ENCODE measurements around the gene PTPRG.

The PTPRG gene

DNA sequence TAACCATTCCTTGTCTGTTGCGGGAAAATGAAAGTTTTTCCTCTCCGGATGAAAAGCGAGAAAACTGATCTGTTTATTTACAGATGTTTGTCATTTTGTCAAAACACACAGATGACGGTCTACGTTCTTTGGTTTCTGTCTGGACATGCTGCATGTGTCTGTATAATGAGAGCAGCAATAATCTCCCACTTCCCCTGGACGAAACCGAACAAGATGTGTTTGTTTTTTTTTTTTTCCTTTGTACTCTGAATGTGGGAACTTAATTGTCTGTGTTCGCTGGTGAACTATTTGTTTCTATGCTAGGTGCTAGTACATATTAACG lies 33.6 kb downstream of the PTPRG start:
- Histone ChIP-seq H4K91ac (ENCODE audit: low read depth, low read length) (no peak overlapping the region), H3K27me3 (ENCODE audit: insufficient read depth, low read length) (no peaks in the 10 kb centered on the region), H4K8ac (ENCODE audit: low read depth, low read length) (no peak overlapping the region), H2AFZ (ENCODE audit: insufficient read depth, low read length, poor library complexity) (no peak overlapping the region), H2BK12ac (ENCODE audit: low read length) (no peak overlapping the region), H3K79me2 (ENCODE audit: control insufficient read depth, insufficient read depth, low read length, poor library complexity) (no peaks in the 10 kb centered on the region), H3K18ac (ENCODE audit: low read length) (no peak overlapping the region), H3K4me2 (ENCODE audit: low read length) (no peak overlapping the region), H2AK5ac (ENCODE audit: low read length) (no peak overlapping the region), H3K36me3 (ENCODE audit: control insufficient read depth in 1 of 2, insufficient read depth in 2 of 2, low read length in 2 of 2) (no peaks in the 10 kb centered on the region), H3K4ac (ENCODE audit: low read depth, low read length) (no peak overlapping the region), H2BK120ac (ENCODE audit: insufficient read depth, low read length, poor library complexity) (no peak overlapping the region), H2BK5ac (ENCODE audit: low read depth, low read length, poor library complexity) (no peak overlapping the region), H3K9ac (ENCODE audit: low read length) (no peak overlapping the region), H3K14ac (ENCODE audit: low read length) (no peak overlapping the region), H3K79me1 (ENCODE audit: low read length) (no peaks in the 10 kb centered on the region), H3K4me1 (ENCODE audit: control insufficient read depth in 1 of 2, insufficient read depth in 2 of 2, low read length in 2 of 2) (no peaks in the 10 kb centered on the region), H3K9me3 (ENCODE audit: insufficient read depth, low read depth, low read length) (no peaks in the 10 kb centered on the region), H4K12ac (ENCODE audit: low read depth, low read length) (no peak overlapping the region), H3K4me3 (ENCODE audit: low read depth, low read length) (no peak overlapping the region), H3K23ac (ENCODE audit: low read length) (no peak overlapping the region), H3K27ac (ENCODE audit: low read depth, low read length) (no peak overlapping the region)
- no CpG with 5 or more reads among the region's 9 CpGs for WGBS (ENCODE audit: extremely low coverage, insufficient coverage, insufficient read length)
- DNase-seq, result no peak

DNA sequence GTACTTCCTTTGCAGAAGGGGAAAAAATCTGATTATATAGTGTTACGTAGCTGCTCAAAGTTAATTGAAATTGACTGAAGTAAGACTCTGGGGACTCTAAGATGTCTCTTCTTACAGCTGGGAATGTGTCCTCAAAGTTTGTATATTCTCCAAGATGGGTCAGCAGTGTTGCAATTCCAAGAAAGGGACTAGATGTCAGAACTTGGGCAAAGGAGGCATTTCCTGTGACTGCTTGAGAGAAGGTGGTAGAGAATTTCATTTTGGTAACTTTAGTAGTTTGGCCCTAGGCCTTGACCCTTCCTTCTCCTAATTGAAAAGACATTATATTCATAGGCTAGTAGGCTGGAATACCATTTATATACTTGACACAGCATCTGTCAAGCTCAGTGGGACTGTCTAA lies 33.9 kb downstream of the PTPRG start:
- Histone ChIP-seq H3K18ac (ENCODE audit: low read length) (no peak overlapping the region), H3K4me1 (ENCODE audit: control insufficient read depth in 1 of 2, insufficient read depth in 2 of 2, low read length in 2 of 2) (no peaks in the 10 kb centered on the region), H4K91ac (ENCODE audit: low read depth, low read length) (no peak overlapping the region), H3K4me3 (ENCODE audit: low read depth, low read length) (no peak overlapping the region), H3K9me3 (ENCODE audit: insufficient read depth, low read depth, low read length) (no peaks in the 10 kb centered on the region), H3K9ac (ENCODE audit: low read length) (no peak overlapping the region), H3K4ac (ENCODE audit: low read depth, low read length) (no peak overlapping the region), H3K14ac (ENCODE audit: low read length) (no peak overlapping the region), H3K27me3 (ENCODE audit: insufficient read depth, low read length) (no peaks in the 10 kb centered on the region), H4K8ac (ENCODE audit: low read depth, low read length) (no peak overlapping the region), H3K79me2 (ENCODE audit: control insufficient read depth, insufficient read depth, low read length, poor library complexity) (no peaks in the 10 kb centered on the region), H3K79me1 (ENCODE audit: low read length) (no peaks in the 10 kb centered on the region), H3K27ac (ENCODE audit: low read depth, low read length) (no peak overlapping the region), H3K23ac (ENCODE audit: low read length) (no peak overlapping the region), H2AK5ac (ENCODE audit: low read length) (no peak overlapping the region), H2BK12ac (ENCODE audit: low read length) (no peak overlapping the region), H3K36me3 (ENCODE audit: control insufficient read depth in 1 of 2, insufficient read depth in 2 of 2, low read length in 2 of 2) (no peaks in the 10 kb centered on the region), H4K12ac (ENCODE audit: low read depth, low read length) (no peak overlapping the region), H2BK120ac (ENCODE audit: insufficient read depth, low read length, poor library complexity) (no peak overlapping the region), H2BK5ac (ENCODE audit: low read depth, low read length, poor library complexity) (no peak overlapping the region), H2AFZ (ENCODE audit: insufficient read depth, low read length, poor library complexity) (no peak overlapping the region), H3K4me2 (ENCODE audit: low read length) (no peak overlapping the region)
- no peak for DNase-seq
- no CpG with 5 or more reads among the region's 1 CpG for WGBS (ENCODE audit: extremely low coverage, insufficient coverage, insufficient read length)

DNA sequence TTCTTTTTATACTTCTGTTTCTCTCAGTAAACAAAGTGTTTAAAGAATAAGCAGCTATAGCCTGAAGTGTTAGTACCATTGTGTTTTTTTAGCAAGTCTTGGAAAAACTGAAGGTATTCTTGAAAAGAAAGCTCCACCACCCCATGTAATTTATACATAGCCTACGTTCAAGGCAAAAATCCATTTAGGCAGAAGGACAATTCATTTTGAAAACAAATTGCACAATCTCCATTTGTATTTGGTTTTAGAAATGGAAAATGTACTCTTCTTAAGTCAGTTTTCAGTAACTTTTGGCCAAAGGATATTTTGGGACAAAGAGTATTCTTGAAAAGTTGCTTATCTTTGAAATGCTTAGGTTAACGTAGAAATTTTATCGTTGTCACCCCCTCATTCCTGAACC lies 34.5 kb downstream of the PTPRG start:
- H3K79me1 ChIP-seq (ENCODE audit: low read length), result no peaks in the 10 kb centered on the region
- no peak overlapping the region for H3K23ac ChIP-seq (ENCODE audit: low read length)
- no peak overlapping the region for H4K12ac ChIP-seq (ENCODE audit: low read depth, low read length)
- H4K8ac ChIP-seq (ENCODE audit: low read depth, low read length), result no peak overlapping the region
- no peak overlapping the region for H3K4me2 ChIP-seq (ENCODE audit: low read length)
- H3K9ac ChIP-seq (ENCODE audit: low read length), result no peak overlapping the region
- H2AFZ ChIP-seq (ENCODE audit: insufficient read depth, low read length, poor library complexity), result no peak overlapping the region
- no peak overlapping the region for H3K18ac ChIP-seq (ENCODE audit: low read length)
- H3K9me3 ChIP-seq (ENCODE audit: insufficient read depth, low read depth, low read length), result no peaks in the 10 kb centered on the region
- H2BK5ac ChIP-seq (ENCODE audit: low read depth, low read length, poor library complexity), result no peak overlapping the region
- H3K4ac ChIP-seq (ENCODE audit: low read depth, low read length), result no peak overlapping the region
- no peaks in the 10 kb centered on the region for H3K36me3 ChIP-seq (ENCODE audit: control insufficient read depth in 1 of 2, insufficient read depth in 2 of 2, low read length in 2 of 2)
- no CpG with 5 or more reads among the region's 3 CpGs for WGBS (ENCODE audit: extremely low coverage, insufficient coverage, insufficient read length)
- H3K4me1 ChIP-seq (ENCODE audit: control insufficient read depth in 1 of 2, insufficient read depth in 2 of 2, low read length in 2 of 2), result no peaks in the 10 kb centered on the region
- no peak overlapping the region for H2AK5ac ChIP-seq (ENCODE audit: low read length)
- no peak overlapping the region for H3K4me3 ChIP-seq (ENCODE audit: low read depth, low read length)
- no peak overlapping the region for H3K14ac ChIP-seq (ENCODE audit: low read length)
- no peak overlapping the region for H2BK12ac ChIP-seq (ENCODE audit: low read length)
- H3K27me3 ChIP-seq (ENCODE audit: insufficient read depth, low read length), result no peaks in the 10 kb centered on the region
- no peak for DNase-seq
- H3K79me2 ChIP-seq (ENCODE audit: control insufficient read depth, insufficient read depth, low read length, poor library complexity), result no peaks in the 10 kb centered on the region
- no peak overlapping the region for H2BK120ac ChIP-seq (ENCODE audit: insufficient read depth, low read length, poor library complexity)
- no peak overlapping the region for H3K27ac ChIP-seq (ENCODE audit: low read depth, low read length)
- no peak overlapping the region for H4K91ac ChIP-seq (ENCODE audit: low read depth, low read length)

DNA sequence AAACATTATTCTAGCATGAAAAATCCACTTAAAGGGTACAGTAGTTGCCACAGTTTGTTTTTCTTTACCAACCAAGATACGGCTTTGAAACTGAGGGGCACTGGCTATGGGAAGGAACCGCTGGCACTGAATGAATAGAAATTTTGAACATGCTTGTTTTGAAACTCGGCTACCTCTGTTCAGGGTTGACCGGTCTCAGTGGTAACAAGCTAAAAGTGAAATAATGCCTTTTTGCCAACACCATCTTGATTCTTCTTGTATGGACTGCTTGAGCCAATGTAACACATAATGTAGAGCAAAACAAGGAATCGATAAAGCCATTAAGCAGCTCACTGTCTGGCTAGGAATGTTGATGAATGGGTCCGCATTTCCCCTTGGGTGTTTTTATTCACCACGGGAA lies 36.5 kb downstream of the PTPRG start:
- Histone ChIP-seq H3K4me2 (ENCODE audit: low read length) (no peak overlapping the region), H2AK5ac (ENCODE audit: low read length) (no peak overlapping the region), H4K91ac (ENCODE audit: low read depth, low read length) (no peak overlapping the region), H3K9ac (ENCODE audit: low read length) (no peak overlapping the region), H3K79me2 (ENCODE audit: control insufficient read depth, insufficient read depth, low read length, poor library complexity) (no peaks in the 10 kb centered on the region), H3K27me3 (ENCODE audit: insufficient read depth, low read length) (no peaks in the 10 kb centered on the region), H3K23ac (ENCODE audit: low read length) (no peak overlapping the region), H3K4me3 (ENCODE audit: low read depth, low read length) (no peak overlapping the region), H3K4me1 (ENCODE audit: control insufficient read depth in 1 of 2, insufficient read depth in 2 of 2, low read length in 2 of 2) (peaks cover 0 to 4% of the 10 kb centered on the region in 2 experiments), H3K4ac (ENCODE audit: low read depth, low read length) (no peak overlapping the region), H3K27ac (ENCODE audit: low read depth, low read length) (no peak overlapping the region), H2BK12ac (ENCODE audit: low read length) (no peak overlapping the region), H4K8ac (ENCODE audit: low read depth, low read length) (no peak overlapping the region), H3K36me3 (ENCODE audit: control insufficient read depth in 1 of 2, insufficient read depth in 2 of 2, low read length in 2 of 2) (no peaks in the 10 kb centered on the region), H2BK5ac (ENCODE audit: low read depth, low read length, poor library complexity) (no peak overlapping the region), H2AFZ (ENCODE audit: insufficient read depth, low read length, poor library complexity) (no peak overlapping the region), H3K79me1 (ENCODE audit: low read length) (no peaks in the 10 kb centered on the region), H4K12ac (ENCODE audit: low read depth, low read length) (no peak overlapping the region), H3K14ac (ENCODE audit: low read length) (no peak overlapping the region), H2BK120ac (ENCODE audit: insufficient read depth, low read length, poor library complexity) (no peak overlapping the region), H3K9me3 (ENCODE audit: insufficient read depth, low read depth, low read length) (no peaks in the 10 kb centered on the region), H3K18ac (ENCODE audit: low read length) (no peak overlapping the region)
- no peak for DNase-seq
- WGBS (ENCODE audit: extremely low coverage, insufficient coverage, insufficient read length), result no CpG with 5 or more reads among the region's 7 CpGs

DNA sequence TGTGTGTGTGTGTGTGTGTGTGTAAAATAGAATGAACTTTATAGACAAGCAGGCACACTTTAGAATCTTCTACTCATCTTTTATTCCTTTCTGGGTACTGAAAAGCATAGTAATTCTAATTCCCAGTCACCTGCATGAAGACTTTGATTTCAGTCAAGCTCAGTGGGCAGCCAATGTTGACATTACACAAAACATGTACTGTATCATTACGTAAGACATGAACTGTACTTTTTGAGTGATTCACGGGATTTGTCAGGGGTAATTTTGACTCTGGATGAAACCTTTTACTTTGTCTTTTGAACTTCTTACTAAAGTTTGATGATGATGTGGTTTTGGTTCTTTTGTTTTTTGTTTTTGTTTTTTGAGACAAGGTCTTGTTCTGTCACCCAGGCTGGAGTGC lies 38.8 kb downstream of the PTPRG start:
- Histone ChIP-seq H3K23ac (ENCODE audit: low read length) (no peak overlapping the region), H4K8ac (ENCODE audit: low read depth, low read length) (no peak overlapping the region), H2BK5ac (ENCODE audit: low read depth, low read length, poor library complexity) (no peak overlapping the region), H4K12ac (ENCODE audit: low read depth, low read length) (no peak overlapping the region), H4K91ac (ENCODE audit: low read depth, low read length) (no peak overlapping the region), H3K79me2 (ENCODE audit: control insufficient read depth, insufficient read depth, low read length, poor library complexity) (no peaks in the 10 kb centered on the region), H2AK5ac (ENCODE audit: low read length) (no peak overlapping the region), H2AFZ (ENCODE audit: insufficient read depth, low read length, poor library complexity) (no peak overlapping the region), H2BK12ac (ENCODE audit: low read length) (no peak overlapping the region), H3K4me1 (ENCODE audit: control insufficient read depth in 1 of 2, insufficient read depth in 2 of 2, low read length in 2 of 2) (peaks cover 0 to 4% of the 10 kb centered on the region in 2 experiments), H3K9me3 (ENCODE audit: insufficient read depth, low read depth, low read length) (peaks cover 3% of the 10 kb centered on the region), H3K27me3 (ENCODE audit: insufficient read depth, low read length) (no peaks in the 10 kb centered on the region), H3K14ac (ENCODE audit: low read length) (no peak overlapping the region), H2BK120ac (ENCODE audit: insufficient read depth, low read length, poor library complexity) (no peak overlapping the region), H3K4ac (ENCODE audit: low read depth, low read length) (no peak overlapping the region), H3K4me3 (ENCODE audit: low read depth, low read length) (no peak overlapping the region), H3K9ac (ENCODE audit: low read length) (no peak overlapping the region), H3K4me2 (ENCODE audit: low read length) (no peak overlapping the region), H3K79me1 (ENCODE audit: low read length) (no peaks in the 10 kb centered on the region), H3K27ac (ENCODE audit: low read depth, low read length) (no peak overlapping the region), H3K18ac (ENCODE audit: low read length) (no peak overlapping the region), H3K36me3 (ENCODE audit: control insufficient read depth in 1 of 2, insufficient read depth in 2 of 2, low read length in 2 of 2) (no peaks in the 10 kb centered on the region)
- no CpG with 5 or more reads among the region's 2 CpGs for WGBS (ENCODE audit: extremely low coverage, insufficient coverage, insufficient read length)
- no peak for DNase-seq
